Keratinocyte (primary cell): ENCODE results near the gene TBL1XR1.
A peak's percentile ranks its signal among the peaks of the same experiment; 100 is the strongest.

Experiments used
- CTCF ChIP-seq, 3 experiments: IDR thresholded peaks in 1 of 3; conservative IDR thresholded peaks in 1 of 3; optimal IDR thresholded peaks in 1 of 3; 2 replicates in 2 of 3; 3 replicates in 1 of 3; pipeline versions ENCODE3 to v1.5.1; 2011; ENCODE audit warnings: low read length in 3 of 3, mild to moderate bottlenecking in 3 of 3, moderate library complexity in 2 of 3, control low read depth in 1 of 3, inconsistent platforms in 1 of 3; ENCODE audit not compliant: insufficient read depth in 2 of 3; ENCODE audit errors: extremely low read depth in 1 of 3
- EZH2 ChIP-seq: IDR thresholded peaks from one replicate; pipeline ENCODE4 v1.6.1; 2012; ENCODE audit warnings: inconsistent platforms, mild to moderate bottlenecking, low read length, moderate library complexity

GRCh38 chr3:177050501-177051237, 146.6 kb downstream of the TBL1XR1 start:
- peak in 2 of 3 experiments; percentile 4 to 42 for TF ChIP-seq CTCF (optimal IDR thresholded peaks at IDR 0.05 in 1 of 3, IDR thresholded peaks at IDR 0.05 in 1 of 3, conservative IDR thresholded peaks at IDR 0.05 in 1 of 3; ENCODE audit: extremely low read depth in 1 of 3, insufficient read depth in 2 of 3, low read length in 3 of 3)
- no peak for TF ChIP-seq EZH2
